Endothelial cell of hepatic sinusoid (primary cell): ENCODE data around the gene AVPI1.

Experiments
- in situ Hi-C: cut with HindIII; loops from 2 replicates; pipeline ENCODE4 v1.10.0; 2017; ENCODE audit warnings: low sequenced_read_pairs

The AVPI1 gene

GRCh38 chr10:97686962-97687784 is at the start of gene AVPI1:
AVPI1 (minus strand) TSS chr10:97687241; CDS start chr10:97679905, 7,336 bp downstream.
- in situ Hi-C loops = loop anchor here (5.0 kb wide), 2 partner anchors 40 to 90 kb away; no protein-coding TSS in a partner anchor

- in situ Hi-C loops = no loop called here
Measured at GRCh38 chr10:97736403-97736901, 49.4 kb upstream of the AVPI1 start.

- in situ Hi-C loops = no loop called here
Measured at GRCh38 chr10:97734021-97734420, 47.0 kb upstream of the AVPI1 start.

GRCh38 chr10:97733256-97733655 is 46.2 kb upstream of the AVPI1 start:
- in situ Hi-C loops = no loop called here

- in situ Hi-C loops = no loop called here
Measured at GRCh38 chr10:97732052-97732359, 45.0 kb upstream of the AVPI1 start.

- in situ Hi-C loops = no loop called here
Measured at GRCh38 chr10:97731346-97732051, 44.5 kb upstream of the AVPI1 start.

GRCh38 chr10:97729014-97729413 is 42.0 kb upstream of the AVPI1 start:
- in situ Hi-C loops = loop anchor here (5.0 kb wide), 1 partner anchor 42 kb away; the partner anchor contains the start of gene AVPI1

GRCh38 chr10:97726636-97727178 is 39.7 kb upstream of the AVPI1 start:
- in situ Hi-C loops = loop anchor here (5.0 kb wide), 1 partner anchor 39 kb away; the partner anchor contains the start of gene AVPI1

- in situ Hi-C loops = no loop called here
Measured at GRCh38 chr10:97724341-97724941, 37.4 kb upstream of the AVPI1 start.

GRCh38 chr10:97723001-97723400 is 36.0 kb upstream of the AVPI1 start:
- in situ Hi-C loops = no loop called here

GRCh38 chr10:97721871-97722780 is 35.1 kb upstream of the AVPI1 start:
- in situ Hi-C loops = no loop called here

GRCh38 chr10:97719602-97720001 is 32.6 kb upstream of the AVPI1 start:
- in situ Hi-C loops = no loop called here

GRCh38 chr10:97718659-97719142 is 31.7 kb upstream of the AVPI1 start:
- in situ Hi-C loops = no loop called here

GRCh38 chr10:97718178-97718577 is 31.1 kb upstream of the AVPI1 start:
- in situ Hi-C loops = no loop called here

- in situ Hi-C loops = no loop called here
Measured at GRCh38 chr10:97717627-97718026, 30.6 kb upstream of the AVPI1 start.

GRCh38 chr10:97715259-97715874 is 28.3 kb upstream of the AVPI1 start:
- in situ Hi-C loops = no loop called here

GRCh38 chr10:97714401-97715258 is 27.6 kb upstream of the AVPI1 start:
- in situ Hi-C loops = no loop called here

- in situ Hi-C loops = no loop called here
Measured at GRCh38 chr10:97713826-97714400, 26.9 kb upstream of the AVPI1 start.
